GM12873 (cell line): Measurements from ENCODE around the gene GRM6.

Experiments
- TF ChIP-seq, protein P1 (sequence below): IDR thresholded peaks from 2 replicates; pipeline ENCODE4 v1.5.1; 2012; ENCODE audit warnings: low read depth, mild to moderate bottlenecking, moderate library complexity, low read length, control low read depth; ENCODE audit not compliant: insufficient read depth; ENCODE audit errors: missing control alignments

The GRM6 gene

DNA sequence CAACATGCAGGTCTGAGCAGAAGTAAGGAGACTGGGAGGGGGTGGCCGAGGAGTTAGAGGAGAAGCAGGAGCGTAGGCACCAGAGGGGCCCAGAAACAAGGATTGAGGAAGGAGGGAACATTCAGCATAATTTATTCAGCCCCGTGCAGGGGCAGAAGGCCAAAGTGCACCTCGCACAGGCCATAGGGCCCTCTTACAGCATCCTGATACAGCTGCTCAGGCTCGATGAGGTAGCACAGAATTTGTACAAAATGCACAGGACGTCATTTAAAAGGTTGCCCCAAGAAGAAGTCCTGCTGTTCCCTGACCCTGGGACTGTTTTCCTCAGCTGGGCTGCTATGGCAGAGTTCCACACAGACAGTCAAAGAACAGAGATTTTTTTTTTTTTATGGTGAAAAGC lies 2.1 kb upstream of the GRM6 start:
- TF ChIP-seq, protein P1, sequence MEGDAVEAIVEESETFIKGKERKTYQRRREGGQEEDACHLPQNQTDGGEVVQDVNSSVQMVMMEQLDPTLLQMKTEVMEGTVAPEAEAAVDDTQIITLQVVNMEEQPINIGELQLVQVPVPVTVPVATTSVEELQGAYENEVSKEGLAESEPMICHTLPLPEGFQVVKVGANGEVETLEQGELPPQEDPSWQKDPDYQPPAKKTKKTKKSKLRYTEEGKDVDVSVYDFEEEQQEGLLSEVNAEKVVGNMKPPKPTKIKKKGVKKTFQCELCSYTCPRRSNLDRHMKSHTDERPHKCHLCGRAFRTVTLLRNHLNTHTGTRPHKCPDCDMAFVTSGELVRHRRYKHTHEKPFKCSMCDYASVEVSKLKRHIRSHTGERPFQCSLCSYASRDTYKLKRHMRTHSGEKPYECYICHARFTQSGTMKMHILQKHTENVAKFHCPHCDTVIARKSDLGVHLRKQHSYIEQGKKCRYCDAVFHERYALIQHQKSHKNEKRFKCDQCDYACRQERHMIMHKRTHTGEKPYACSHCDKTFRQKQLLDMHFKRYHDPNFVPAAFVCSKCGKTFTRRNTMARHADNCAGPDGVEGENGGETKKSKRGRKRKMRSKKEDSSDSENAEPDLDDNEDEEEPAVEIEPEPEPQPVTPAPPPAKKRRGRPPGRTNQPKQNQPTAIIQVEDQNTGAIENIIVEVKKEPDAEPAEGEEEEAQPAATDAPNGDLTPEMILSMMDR, result no peak

DNA sequence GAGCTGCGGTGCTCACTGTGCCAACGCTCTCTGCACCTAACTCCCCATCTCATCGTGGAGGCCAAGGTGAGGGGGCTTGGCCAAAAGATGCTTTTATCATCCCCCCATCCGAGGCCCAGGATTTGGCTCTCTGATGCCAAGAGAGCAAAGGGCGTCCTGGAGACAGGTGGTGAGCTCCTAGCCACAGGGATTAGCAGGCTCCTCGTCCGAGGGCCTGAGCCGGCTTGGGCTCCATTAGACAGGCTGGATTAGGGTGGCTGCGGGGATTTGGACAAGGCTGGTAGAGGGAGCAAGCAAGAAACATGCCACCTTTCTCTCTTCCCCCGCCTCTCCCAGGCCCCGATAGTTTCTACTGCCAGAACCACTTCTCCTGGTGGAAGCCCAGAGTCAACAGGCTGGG lies 1.0 kb upstream of the GRM6 start:
- TF ChIP-seq, protein P1, result no peak

GRCh38 chr5:178995341-178995690 lies 196 bp upstream of the GRM6 start:
- TF ChIP-seq, protein P1, result no peak

DNA sequence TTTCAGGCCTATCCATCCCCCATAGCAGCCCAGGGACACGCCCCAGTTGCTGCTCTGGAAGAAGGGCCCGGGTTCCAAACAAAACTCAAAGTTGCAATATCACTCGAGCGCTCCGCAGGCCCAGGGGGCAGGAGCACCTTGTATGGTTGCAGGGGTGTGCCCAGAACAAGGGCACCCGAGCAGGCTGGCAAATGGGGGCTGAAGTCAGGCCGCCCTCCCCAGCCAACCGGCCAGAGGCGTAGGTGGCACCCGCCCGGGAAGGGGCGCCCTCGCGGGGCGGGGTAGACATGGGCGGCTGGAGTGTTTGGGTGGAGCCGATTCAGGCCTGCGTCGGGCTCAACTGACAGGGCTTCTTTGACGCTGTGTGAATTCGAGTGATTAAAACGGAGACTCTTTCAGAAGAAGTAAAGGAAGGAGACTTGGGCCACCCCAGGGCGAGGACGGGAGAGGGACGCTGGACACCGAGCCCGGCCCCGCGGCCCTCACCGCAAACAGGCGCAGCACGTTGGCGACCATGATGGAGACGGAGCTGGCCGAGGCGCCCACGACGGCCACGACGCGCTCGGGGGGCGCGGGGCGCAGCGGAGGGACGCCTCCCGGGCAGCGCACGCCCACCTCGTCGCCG lies 1.1 kb downstream of the GRM6 start:
- TF ChIP-seq, protein P1, result no peak

DNA sequence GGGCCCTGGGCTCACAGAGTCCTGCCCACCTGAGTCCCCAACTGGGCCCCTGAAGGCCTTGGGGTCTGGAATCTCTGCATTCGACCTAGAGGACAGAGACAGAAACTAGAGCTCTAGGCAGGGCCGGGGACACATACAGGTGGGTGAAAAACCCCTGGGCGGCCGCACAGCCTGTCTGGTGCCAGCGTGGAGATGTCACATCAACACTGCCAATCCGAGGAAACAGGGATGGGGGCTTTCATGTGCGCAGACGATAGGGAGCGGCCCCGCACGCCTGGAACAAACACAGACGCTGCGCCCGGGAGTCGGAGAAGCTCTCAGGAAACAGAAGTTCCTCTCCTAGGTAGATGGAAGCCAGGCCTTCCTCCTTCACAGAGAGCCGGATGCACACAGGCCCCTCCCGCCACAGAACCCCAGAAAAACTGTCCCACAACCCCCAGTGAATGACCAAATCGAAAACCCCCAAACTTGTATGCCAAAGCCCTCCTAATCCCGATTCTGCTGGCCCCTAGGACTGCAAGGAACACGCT lies 1.8 kb downstream of the GRM6 start:
- TF ChIP-seq, protein P1, result no peak

- TF ChIP-seq, protein P1, result no peak
These were observed 2.7 kb downstream of the GRM6 start for GRCh38 chr5:178992291-178992895.

- TF ChIP-seq, protein P1, result no peak
These were observed 3.7 kb downstream of the GRM6 start for GRCh38 chr5:178991190-178992145.
